HEK293 (cell line): Measurements from ENCODE around the gene VAMP7.

Source experiments
- BCL11A ChIP-seq: fragments of 450-650 bp; formaldehyde crosslinking; IDR thresholded peaks from 2 replicates; pipeline ENCODE4 v1.5.1; 2016; ENCODE audit warnings: low read depth, missing biosample characterization, missing genetic modification characterization
- GLI4 ChIP-seq: fragments of 450-650 bp; formaldehyde crosslinking; IDR thresholded peaks from 2 replicates; pipeline ENCODE4 v1.5.1; 2016; ENCODE audit warnings: missing biosample characterization, missing genetic modification characterization
- PBX3 ChIP-seq: sonication (generic); formaldehyde crosslinking; IDR thresholded peaks from 2 replicates; pipeline ENCODE4 v1.8.1; 2022; ENCODE audit warnings: mild to moderate bottlenecking, moderate library complexity, missing genetic modification reagents
- PRDM1 ChIP-seq: fragments of 450-650 bp; formaldehyde crosslinking; IDR thresholded peaks from 2 replicates; pipeline ENCODE4; 2016; ENCODE audit warnings: missing biosample characterization, missing genetic modification characterization
- YY2 ChIP-seq: fragments of 450-650 bp; formaldehyde crosslinking; IDR thresholded peaks from 2 replicates; pipeline ENCODE4 v1.5.1; 2016; ENCODE audit warnings: missing biosample characterization, missing genetic modification characterization
- ZBTB20 ChIP-seq: fragments of 450-650 bp; formaldehyde crosslinking; IDR thresholded peaks from 2 replicates; pipeline ENCODE4 v1.5.1; 2016; ENCODE audit warnings: missing biosample characterization, missing genetic modification characterization
- ZBTB49 ChIP-seq: fragments of 450-650 bp; formaldehyde crosslinking; IDR thresholded peaks from 2 replicates; pipeline ENCODE4 v1.5.1; 2016; ENCODE audit warnings: missing biosample characterization, missing genetic modification characterization, low read depth
- ZNF121 ChIP-seq: fragments of 450-650 bp; formaldehyde crosslinking; IDR thresholded peaks from 2 replicates; pipeline ENCODE4 v1.5.1; 2016; ENCODE audit warnings: missing biosample characterization, missing genetic modification characterization
- ZNF184 ChIP-seq: fragments of 450-650 bp; IDR thresholded peaks from 2 replicates; pipeline ENCODE4 v1.5.1; 2018; ENCODE audit warnings: missing biosample characterization, mild to moderate bottlenecking, missing genetic modification characterization
- ZNF549 ChIP-seq: fragments of 450-650 bp; IDR thresholded peaks from 2 replicates; pipeline ENCODE4 v1.5.1; 2018; ENCODE audit warnings: missing biosample characterization, missing genetic modification characterization, mild to moderate bottlenecking, inconsistent platforms, moderate library complexity
- ZSCAN5A ChIP-seq: fragments of 450-650 bp; formaldehyde crosslinking; IDR thresholded peaks from 2 replicates; pipeline ENCODE4 v1.5.1; 2016; ENCODE audit warnings: missing biosample characterization, missing genetic modification characterization
- TF ChIP-seq, protein P1 (sequence below): fragments of 450-650 bp; formaldehyde crosslinking; IDR thresholded peaks from 2 replicates; pipeline ENCODE4 v1.5.1; 2016; ENCODE audit warnings: missing biosample characterization, missing genetic modification characterization
- TF ChIP-seq, protein P2 (sequence below): fragments of 450-650 bp; formaldehyde crosslinking; IDR thresholded peaks from 2 replicates; pipeline ENCODE4 v1.5.1; 2016; ENCODE audit warnings: missing biosample characterization, missing genetic modification characterization

GRCh38 chrX:155949098-155949497, 68.0 kb downstream of the VAMP7 start:
- TF ChIP-seq PRDM1 (no peak), ZNF184 (tag by site-specific recombination) (no peak), ZNF121 (tag by site-specific recombination) (no peak), GLI4 (tag by site-specific recombination) (no peak), YY2 (tag by site-specific recombination) (no peak), ZBTB20 (no peak), ZNF549 (tag by site-specific recombination) (no peak), ZSCAN5A (no peak), BCL11A (no peak), PBX3 (CRISPR knock-in tag) (no peak), ZBTB49 (tag by site-specific recombination) (no peak)
- TF ChIP-seq, protein P1, sequence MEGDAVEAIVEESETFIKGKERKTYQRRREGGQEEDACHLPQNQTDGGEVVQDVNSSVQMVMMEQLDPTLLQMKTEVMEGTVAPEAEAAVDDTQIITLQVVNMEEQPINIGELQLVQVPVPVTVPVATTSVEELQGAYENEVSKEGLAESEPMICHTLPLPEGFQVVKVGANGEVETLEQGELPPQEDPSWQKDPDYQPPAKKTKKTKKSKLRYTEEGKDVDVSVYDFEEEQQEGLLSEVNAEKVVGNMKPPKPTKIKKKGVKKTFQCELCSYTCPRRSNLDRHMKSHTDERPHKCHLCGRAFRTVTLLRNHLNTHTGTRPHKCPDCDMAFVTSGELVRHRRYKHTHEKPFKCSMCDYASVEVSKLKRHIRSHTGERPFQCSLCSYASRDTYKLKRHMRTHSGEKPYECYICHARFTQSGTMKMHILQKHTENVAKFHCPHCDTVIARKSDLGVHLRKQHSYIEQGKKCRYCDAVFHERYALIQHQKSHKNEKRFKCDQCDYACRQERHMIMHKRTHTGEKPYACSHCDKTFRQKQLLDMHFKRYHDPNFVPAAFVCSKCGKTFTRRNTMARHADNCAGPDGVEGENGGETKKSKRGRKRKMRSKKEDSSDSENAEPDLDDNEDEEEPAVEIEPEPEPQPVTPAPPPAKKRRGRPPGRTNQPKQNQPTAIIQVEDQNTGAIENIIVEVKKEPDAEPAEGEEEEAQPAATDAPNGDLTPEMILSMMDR (tag by site-specific recombination), result no peak
- TF ChIP-seq, protein P2, sequence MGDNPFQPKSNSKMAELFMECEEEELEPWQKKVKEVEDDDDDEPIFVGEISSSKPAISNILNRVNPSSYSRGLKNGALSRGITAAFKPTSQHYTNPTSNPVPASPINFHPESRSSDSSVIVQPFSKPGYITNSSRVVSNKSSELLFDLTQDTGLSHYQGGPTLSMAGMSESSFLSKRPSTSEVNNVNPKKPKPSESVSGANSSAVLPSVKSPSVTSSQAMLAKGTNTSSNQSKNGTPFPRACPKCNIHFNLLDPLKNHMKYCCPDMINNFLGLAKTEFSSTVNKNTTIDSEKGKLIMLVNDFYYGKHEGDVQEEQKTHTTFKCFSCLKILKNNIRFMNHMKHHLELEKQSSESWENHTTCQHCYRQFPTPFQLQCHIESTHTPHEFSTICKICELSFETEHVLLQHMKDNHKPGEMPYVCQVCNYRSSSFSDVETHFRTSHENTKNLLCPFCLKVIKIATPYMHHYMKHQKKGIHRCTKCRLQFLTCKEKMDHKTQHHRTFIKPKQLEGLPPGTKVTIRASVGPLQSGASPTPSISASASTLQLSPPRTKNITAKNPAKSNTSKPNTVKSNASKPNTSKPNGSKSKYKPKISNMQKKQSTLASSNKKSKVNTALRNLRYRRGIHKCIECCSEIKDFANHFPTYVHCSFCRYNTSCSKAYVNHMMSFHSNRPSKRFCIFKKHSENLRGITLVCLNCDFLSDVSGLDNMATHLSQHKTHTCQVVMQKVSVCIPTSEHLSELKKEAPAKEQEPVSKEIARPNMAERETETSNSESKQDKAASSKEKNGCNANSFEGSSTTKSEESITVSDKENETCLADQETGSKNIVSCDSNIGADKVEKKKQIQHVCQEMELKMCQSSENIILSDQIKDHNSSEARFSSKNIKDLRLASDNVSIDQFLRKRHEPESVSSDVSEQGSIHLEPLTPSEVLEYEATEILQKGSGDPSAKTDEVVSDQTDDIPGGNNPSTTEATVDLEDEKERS (tag by site-specific recombination), result no peak
